ENCODE measurements around the gene MS4A18. TPM values are rescaled to one million over a fixed set of nuclear protein-coding genes. Genes with fewer than 3 reads are reported as not detected.

The MS4A18 gene
- total and polyA plus RNA-seq, 9 donors: not detected

DNA sequence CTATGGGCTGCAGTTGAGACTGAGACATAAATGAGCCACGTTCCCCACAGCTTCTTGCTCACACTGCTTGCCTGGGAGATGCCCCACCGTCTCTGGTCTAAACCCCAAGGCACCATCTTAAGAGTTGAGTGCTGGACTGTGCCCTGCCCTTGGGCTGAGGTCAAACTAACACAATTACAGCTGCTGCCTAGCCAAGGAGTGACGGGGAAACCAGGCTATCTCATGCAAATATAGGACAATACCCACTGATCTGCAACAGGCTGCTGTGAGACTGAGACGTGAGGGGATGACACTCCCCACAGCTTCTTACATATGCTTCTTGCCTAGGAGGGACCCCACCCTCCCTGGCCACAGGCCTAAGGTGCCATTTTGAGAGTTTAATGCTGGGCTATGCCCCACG, 32.9 kb upstream of the MS4A18 start:
- Histone ChIP-seq H3K4me1 (ENCODE audit: insufficient read depth) (no peaks in the 10 kb centered on the region), H3K4me3 (no peak overlapping the region), H3K9me3 (no peaks in the 10 kb centered on the region), H3K27ac (no peak overlapping the region), H3K36me3 (no peaks in the 10 kb centered on the region), H3K27me3 (no peaks in the 10 kb centered on the region)
- WGBS, 3 donors: 78 to 83% (median 82%) methylated on average over 5 of the region's 5 CpGs
- no peak for DNase-seq
- intact Hi-C loops (cut with DNase I): no loop called here
- no peak for TF ChIP-seq POLR2A (IDR thresholded peaks at IDR 0.05)
- TF ChIP-seq EP300 (IDR thresholded peaks at IDR 0.05): no peak
- TF ChIP-seq, protein P1, sequence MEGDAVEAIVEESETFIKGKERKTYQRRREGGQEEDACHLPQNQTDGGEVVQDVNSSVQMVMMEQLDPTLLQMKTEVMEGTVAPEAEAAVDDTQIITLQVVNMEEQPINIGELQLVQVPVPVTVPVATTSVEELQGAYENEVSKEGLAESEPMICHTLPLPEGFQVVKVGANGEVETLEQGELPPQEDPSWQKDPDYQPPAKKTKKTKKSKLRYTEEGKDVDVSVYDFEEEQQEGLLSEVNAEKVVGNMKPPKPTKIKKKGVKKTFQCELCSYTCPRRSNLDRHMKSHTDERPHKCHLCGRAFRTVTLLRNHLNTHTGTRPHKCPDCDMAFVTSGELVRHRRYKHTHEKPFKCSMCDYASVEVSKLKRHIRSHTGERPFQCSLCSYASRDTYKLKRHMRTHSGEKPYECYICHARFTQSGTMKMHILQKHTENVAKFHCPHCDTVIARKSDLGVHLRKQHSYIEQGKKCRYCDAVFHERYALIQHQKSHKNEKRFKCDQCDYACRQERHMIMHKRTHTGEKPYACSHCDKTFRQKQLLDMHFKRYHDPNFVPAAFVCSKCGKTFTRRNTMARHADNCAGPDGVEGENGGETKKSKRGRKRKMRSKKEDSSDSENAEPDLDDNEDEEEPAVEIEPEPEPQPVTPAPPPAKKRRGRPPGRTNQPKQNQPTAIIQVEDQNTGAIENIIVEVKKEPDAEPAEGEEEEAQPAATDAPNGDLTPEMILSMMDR (IDR thresholded peaks at IDR 0.05): no peak

GRCh38 chr11:60699284-60699691, 25.2 kb upstream of the MS4A18 start, which contains the start of gene MS4A8:
Gene MS4A8, plus strand, starts transcription at chr11:60699612. Its CDS starts 1,249 bp downstream, at chr11:60700861.
- intact Hi-C loops (cut with DNase I): no loop called here
- no peak for DNase-seq

GRCh38 chr11:60699936-60700335, 24.6 kb upstream of the MS4A18 start:
- Histone ChIP-seq H3K27me3 (no peaks in the 10 kb centered on the region), H3K4me3 (no peak overlapping the region), H3K9me3 (no peaks in the 10 kb centered on the region), H3K4me1 (ENCODE audit: insufficient read depth) (peaks cover 3% of the 10 kb centered on the region), H3K36me3 (no peaks in the 10 kb centered on the region), H3K27ac (no peak overlapping the region)
- intact Hi-C loops (cut with DNase I): no loop called here
- no peak for DNase-seq
- TF ChIP-seq POLR2A (IDR thresholded peaks at IDR 0.05): no peak
- no peak for TF ChIP-seq EP300 (IDR thresholded peaks at IDR 0.05)
- TF ChIP-seq, protein P1 (IDR thresholded peaks at IDR 0.05): no peak
- 94 to 97% (median 96%) methylated on average over 5 of the region's 5 CpGs for WGBS, 3 donors

More at GRCh38 chr11:60699284-60699691, 25.2 kb upstream of the MS4A18 start, which contains the start of gene MS4A8:
- Histone ChIP-seq H3K4me3 (no peak within 1 kb of the TSS), H3K4me1 (ENCODE audit: insufficient read depth) (peaks cover 3% of the 10 kb centered on the region), H3K36me3 (no peaks in the 10 kb centered on the region), H3K27me3 (no peaks in the 10 kb centered on the region), H3K27ac (no peak within 1 kb of the TSS), H3K9me3 (no peaks in the 10 kb centered on the region)
- 9 to 10% (median 10%) methylated on average over 2 of the region's 2 CpGs for WGBS, 3 donors
- TF ChIP-seq EP300 (IDR thresholded peaks at IDR 0.05) (no peak), POLR2A (IDR thresholded peaks at IDR 0.05) (no peak)
- TF ChIP-seq, protein P1 (IDR thresholded peaks at IDR 0.05): no peak

- H3K27ac ChIP-seq: peak overlapping the region in 1 of 2 donors; percentile 54
- H3K36me3 ChIP-seq: no peaks in the 10 kb centered on the region
- no peaks in the 10 kb centered on the region for H3K9me3 ChIP-seq
- H3K4me3 ChIP-seq: no peak overlapping the region
- intact Hi-C loops (cut with DNase I): no loop called here
- no peak for TF ChIP-seq POLR2A (IDR thresholded peaks at IDR 0.05)
- TF ChIP-seq, protein P1 (IDR thresholded peaks at IDR 0.05): peak in 2 of 3 donors; percentile 11 to 51
- TF ChIP-seq EP300 (IDR thresholded peaks at IDR 0.05): no peak
- no peaks in the 10 kb centered on the region for H3K27me3 ChIP-seq
- peaks cover 3% of the 10 kb centered on the region for H3K4me1 ChIP-seq (ENCODE audit: insufficient read depth)
- peak; percentile 21 to 58 (median 28) for DNase-seq
- WGBS, 3 donors: 32 to 51% (median 37%) methylated on average over 14 of the region's 14 CpGs
Observed at GRCh38 chr11:60700689-60701468, 23.6 kb upstream of the MS4A18 start.

All from ovary (tissue), 9 donors.